ENCODE data around the gene NSD2.

Gene NSD2

GRCh38 chr4:1856943-1857699, 14.1 kb upstream of the NSD2 start:
- peak overlapping the region; percentile 92 for H3K4me3 ChIP-seq (ENCODE audit: low read depth, low read length)
- no peak for TF ChIP-seq CTCF (IDR thresholded peaks at IDR 0.05; ENCODE audit: control insufficient read depth, extremely low read depth, insufficient read depth)
- DNase-seq (ENCODE audit: low read depth) = no peak

GRCh38 chr4:1857931-1858330, 13.3 kb upstream of the NSD2 start:
- no peak for TF ChIP-seq CTCF (IDR thresholded peaks at IDR 0.05; ENCODE audit: control insufficient read depth, extremely low read depth, insufficient read depth)
- DNase-seq (ENCODE audit: low read depth) = no peak
- H3K4me3 ChIP-seq (ENCODE audit: low read depth, low read length) = no peak overlapping the region; the same call in 1 of the 2 replicates

GRCh38 chr4:1859389-1859753, 11.8 kb upstream of the NSD2 start:
- DNase-seq (ENCODE audit: low read depth) = no peak
- no peak overlapping the region for H3K4me3 ChIP-seq (ENCODE audit: low read depth, low read length)
- TF ChIP-seq CTCF (IDR thresholded peaks at IDR 0.05; ENCODE audit: control insufficient read depth, extremely low read depth, insufficient read depth) = no peak

- no peak overlapping the region for H3K4me3 ChIP-seq (ENCODE audit: low read depth, low read length)
- TF ChIP-seq CTCF (IDR thresholded peaks at IDR 0.05; ENCODE audit: control insufficient read depth, extremely low read depth, insufficient read depth) = no peak
- no peak for DNase-seq (ENCODE audit: low read depth)
Measured at GRCh38 chr4:1862055-1862911, 8.9 kb upstream of the NSD2 start.

GRCh38 chr4:1862961-1863296, 8.3 kb upstream of the NSD2 start:
- DNase-seq (ENCODE audit: low read depth) = no peak
- no peak overlapping the region for H3K4me3 ChIP-seq (ENCODE audit: low read depth, low read length)
- TF ChIP-seq CTCF (IDR thresholded peaks at IDR 0.05; ENCODE audit: control insufficient read depth, extremely low read depth, insufficient read depth) = no peak

- TF ChIP-seq CTCF (IDR thresholded peaks at IDR 0.05; ENCODE audit: control insufficient read depth, extremely low read depth, insufficient read depth) = no peak
- no peak for DNase-seq (ENCODE audit: low read depth)
- H3K4me3 ChIP-seq (ENCODE audit: low read depth, low read length) = no peak overlapping the region
Measured at GRCh38 chr4:1863297-1864033, 7.7 kb upstream of the NSD2 start.
